HG02885 (cell line): ENCODE data around the gene DNAH7.
A peak's percentile ranks its signal among the peaks of the same experiment; 100 is the strongest.
"Not testable (repeated sequence)": the region's sequence is repeated elsewhere in the genome, so short reads cannot be mapped to it uniquely, and the experiment has no call there.

Experiments used
- ATAC-seq: cut with Tn5 transposase; IDR thresholded peaks from one replicate; pipeline ENCODE4 v1.9.1; 2021; ENCODE audit warnings: mild to moderate bottlenecking; ENCODE audit not compliant: unreplicated experiment, poor library complexity

DNAH7 gene

GRCh38 chr2:196068271-196069209 is at the start of gene DNAH7:
DNAH7 (minus strand) TSS chr2:196068837; CDS start chr2:196068711, 126 bp downstream.
- peak; percentile 98 for ATAC-seq

- ATAC-seq, result no peak
Observed at GRCh38 chr2:196117214-196117705, 48.6 kb upstream of the DNAH7 start.

GRCh38 chr2:196113061-196113974 is 44.7 kb upstream of the DNAH7 start:
- no peak for ATAC-seq

- ATAC-seq, result no peak
Observed at GRCh38 chr2:196112418-196113034, 43.9 kb upstream of the DNAH7 start.

GRCh38 chr2:196108604-196109003 is 40.0 kb upstream of the DNAH7 start:
- ATAC-seq, result peak; percentile 35

GRCh38 chr2:196105951-196106350 is 37.3 kb upstream of the DNAH7 start:
- ATAC-seq, result no peak

- ATAC-seq, result no peak
Observed at GRCh38 chr2:196104066-196104465, 35.4 kb upstream of the DNAH7 start.

- ATAC-seq, result no peak
Observed at GRCh38 chr2:196103626-196104025, 35.0 kb upstream of the DNAH7 start.

- ATAC-seq, result peak; percentile 96
Observed at GRCh38 chr2:196101325-196101991, 32.8 kb upstream of the DNAH7 start.

GRCh38 chr2:196099916-196100315 is 31.3 kb upstream of the DNAH7 start:
- ATAC-seq, result no peak

GRCh38 chr2:196097864-196098660 is 29.4 kb upstream of the DNAH7 start:
- peak; percentile 33 for ATAC-seq

- no peak for ATAC-seq
Observed at GRCh38 chr2:196096982-196097745, 28.5 kb upstream of the DNAH7 start.

- ATAC-seq, result no peak
Observed at GRCh38 chr2:196096264-196096663, 27.6 kb upstream of the DNAH7 start.

- ATAC-seq, result not testable (repeated sequence)
Observed at GRCh38 chr2:196089448-196089847, 20.8 kb upstream of the DNAH7 start.

- peak; percentile 42 for ATAC-seq
Observed at GRCh38 chr2:196088203-196088602, 19.6 kb upstream of the DNAH7 start.

GRCh38 chr2:196086517-196087368 is 18.1 kb upstream of the DNAH7 start:
- peak; percentile 79 for ATAC-seq

- ATAC-seq, result no peak
Observed at GRCh38 chr2:196083601-196084000, 15.0 kb upstream of the DNAH7 start.
